H1 (cell line): ENCODE data around the gene TTBK1. TPM values are rescaled to one million over a fixed set of nuclear protein-coding genes. Genes with fewer than 3 reads are reported as not detected.

Experiments used
- CTCF ChIA-PET: fragments of 300-600 bp; sonication (Branson Sonifier 250); formaldehyde crosslinking; loops from one replicate; lab custom pipeline; 2021; ENCODE audit not compliant: partially characterized antibody; lab: Charles Lee
- POLR2A ChIA-PET: fragments of 300-600 bp; sonication (Branson Sonifier 250); formaldehyde crosslinking; loops from one replicate; lab custom pipeline; 2021; ENCODE audit warnings: inconsistent platforms; ENCODE audit not compliant: partially characterized antibody; lab: Charles Lee
- DNase-seq, 2 experiments: peaks; one replicate each; pipeline versions ENCODE4 v3.0.0 to v3.0.0-alpha.2; 2010 to 2022; ENCODE audit warnings: low spot score in 2 of 2, low read depth in 1 of 2, mixed read lengths in 1 of 2
- FAIRE-seq: peaks from 2 replicates; lab custom pipeline; 2011; peaks lifted over from hg19 to GRCh38; lab: Jason Lieb, UNC
- H2AFZ ChIP-seq: 2 replicates; pipeline ENCODE4 v1.8.1; 2012; ENCODE audit warnings: low read length, inconsistent platforms
- H2AK5ac ChIP-seq: 2 replicates; pipeline ENCODE4 v1.6.1; 2013; ENCODE audit warnings: low read depth, low read length
- H2BK120ac ChIP-seq: replicated peaks from 2 replicates; pipeline ENCODE3; 2013; ENCODE audit warnings: low read depth, low read length, inconsistent platforms
- H2BK12ac ChIP-seq: 2 replicates; pipeline ENCODE4 v1.6.1; 2013; ENCODE audit warnings: low read depth, low read length
- H2BK15ac ChIP-seq: 2 replicates; pipeline ENCODE4 v1.6.1; 2013; ENCODE audit warnings: low read length
- H2BK20ac ChIP-seq: 2 replicates; pipeline ENCODE4 v1.6.1; 2013; ENCODE audit warnings: low read length
- H2BK5ac ChIP-seq: 2 replicates; pipeline ENCODE4 v1.6.1; 2013; ENCODE audit warnings: low read depth, low read length
- H3K14ac ChIP-seq: 2 replicates; pipeline ENCODE4 v1.6.1; 2013; ENCODE audit warnings: inconsistent platforms; ENCODE audit not compliant: insufficient read length
- H3K18ac ChIP-seq: 2 replicates; pipeline ENCODE4 v1.6.1; 2013; ENCODE audit warnings: low read length; ENCODE audit errors: extremely low read depth
- H3K23ac ChIP-seq: 2 replicates; pipeline ENCODE4 v1.6.1; 2013; ENCODE audit warnings: inconsistent platforms; ENCODE audit not compliant: insufficient read length
- H3K23me2 ChIP-seq: 2 replicates; pipeline ENCODE4 v1.6.1; 2013; ENCODE audit warnings: low read depth, low read length
- H3K27ac ChIP-seq: 2 replicates; pipeline ENCODE4 v1.6.1; 2011; ENCODE audit warnings: low read depth, low read length, inconsistent platforms
- H3K27me3 ChIP-seq, 4 experiments: replicated peaks in 1 of 4; 1 replicate in 1 of 4; 2 replicates in 3 of 4; pipeline versions ENCODE4 v1.6.1 to v1.8.1; 2011 to 2013; ENCODE audit warnings: low read length in 3 of 4, mild to moderate bottlenecking in 3 of 4, inconsistent platforms in 2 of 4, mixed read lengths in 2 of 4, moderate library complexity in 1 of 4; ENCODE audit not compliant: control insufficient read depth in 3 of 4, insufficient read depth in 3 of 4; ENCODE audit errors: extremely low read depth in 1 of 4
- H3K36me3 ChIP-seq, 4 experiments: 2 replicates each; pipeline versions ENCODE4 v1.6.1 to v1.8.1; 2011 to 2013; ENCODE audit warnings: mild to moderate bottlenecking in 4 of 4, low read length in 3 of 4, moderate library complexity in 2 of 4, control low read depth in 1 of 4, inconsistent platforms in 1 of 4; ENCODE audit not compliant: insufficient read depth in 4 of 4, control insufficient read depth in 2 of 4
- H3K4ac ChIP-seq: replicated peaks from 2 replicates; pipeline ENCODE3; 2013; ENCODE audit warnings: low read length, low read depth, mixed read lengths, inconsistent platforms; ENCODE audit not compliant: insufficient read length
- H3K4me1 ChIP-seq, 4 experiments: replicated peaks in 1 of 4; 1 replicate in 1 of 4; 2 replicates in 3 of 4; pipeline versions ENCODE4 v1.6.1 to v1.8.1; 2011 to 2013; ENCODE audit warnings: low read length in 3 of 4, inconsistent platforms in 2 of 4, mixed read lengths in 1 of 4; ENCODE audit not compliant: insufficient read depth in 4 of 4, control insufficient read depth in 3 of 4
- H3K4me2 ChIP-seq, 2 experiments: 2 replicates each; pipeline versions ENCODE4 v1.6.1 to v1.8.1; 2011 to 2013; ENCODE audit warnings: low read depth in 2 of 2, low read length in 2 of 2, control low read depth in 1 of 2, inconsistent platforms in 1 of 2, mild to moderate bottlenecking in 1 of 2; ENCODE audit not compliant: insufficient read depth in 1 of 2
- H3K4me3 ChIP-seq, 4 experiments: fragments of 200-600, 300-600 bp in 1 of 4; sonication (generic), shearing (Covaris generic), sonication (Bioruptor Twin) in 1 of 4; 2 replicates each; pipeline versions ENCODE4 v1.5.1 to v1.8.1; 2011 to 2016; ENCODE audit warnings: low read length in 4 of 4, low read depth in 3 of 4, control low read depth in 2 of 4, inconsistent platforms in 2 of 4, mild to moderate bottlenecking in 2 of 4, mixed read lengths in 1 of 4, moderate library complexity in 1 of 4; ENCODE audit not compliant: insufficient read depth in 2 of 4; ENCODE audit errors: extremely low read depth in 1 of 4
- H3K56ac ChIP-seq: replicated peaks from 2 replicates; pipeline ENCODE3; 2013; ENCODE audit warnings: low read depth, mild to moderate bottlenecking, mixed read lengths, low read length, inconsistent platforms; ENCODE audit not compliant: insufficient read length
- H3K79me1 ChIP-seq: 2 replicates; pipeline ENCODE4 v1.6.1; 2013; ENCODE audit warnings: low read depth, low read length, control low read depth
- H3K79me2 ChIP-seq, 2 experiments: 2 replicates each; pipeline versions ENCODE4 v1.6.1 to v1.8.1; 2012 to 2013; ENCODE audit warnings: low read length in 2 of 2, mild to moderate bottlenecking in 2 of 2, inconsistent platforms in 1 of 2; ENCODE audit not compliant: insufficient read depth in 2 of 2, control insufficient read depth in 1 of 2
- H3K9ac ChIP-seq, 4 experiments: replicated peaks in 1 of 4; 1 replicate in 1 of 4; 2 replicates in 3 of 4; pipeline versions ENCODE4 v1.6.1 to v1.8.1; 2011 to 2013; ENCODE audit warnings: low read depth in 3 of 4, low read length in 3 of 4, control low read depth in 2 of 4, mild to moderate bottlenecking in 2 of 4, moderate library complexity in 2 of 4, inconsistent platforms in 1 of 4; ENCODE audit errors: extremely low read depth in 1 of 4
- H3K9me3 ChIP-seq, 2 experiments: 2 replicates each; pipeline versions ENCODE4 v1.6.1 to v1.8.1; 2012 to 2013; ENCODE audit warnings: mild to moderate bottlenecking in 2 of 2, moderate library complexity in 2 of 2, control low read depth in 1 of 2, inconsistent platforms in 1 of 2, low read depth in 1 of 2, low read length in 1 of 2, mixed read lengths in 1 of 2; ENCODE audit not compliant: insufficient read depth in 2 of 2
- H4K20me1 ChIP-seq, 2 experiments: replicated peaks in 1 of 2; 2 replicates each; pipeline versions ENCODE3 to v1.8.1; 2011 to 2013; ENCODE audit warnings: inconsistent platforms in 2 of 2, low read length in 2 of 2, mild to moderate bottlenecking in 1 of 2; ENCODE audit not compliant: insufficient read depth in 2 of 2, control insufficient read depth in 1 of 2
- H4K5ac ChIP-seq: 2 replicates; pipeline ENCODE4 v1.6.1; 2013; ENCODE audit warnings: low read length, low read depth, mixed read lengths, inconsistent platforms; ENCODE audit not compliant: insufficient read length
- H4K8ac ChIP-seq: 2 replicates; pipeline ENCODE4 v1.8.0; 2013; ENCODE audit warnings: mild to moderate bottlenecking, moderate library complexity, low read length, inconsistent platforms; ENCODE audit not compliant: insufficient read depth; ENCODE audit errors: extremely low read depth
- H4K91ac ChIP-seq: replicated peaks from 2 replicates; pipeline ENCODE3; 2013; ENCODE audit warnings: low read length, mixed read lengths, inconsistent platforms; ENCODE audit not compliant: insufficient read length
- BACH1 ChIP-seq: IDR thresholded peaks from 2 replicates; pipeline ENCODE4 v1.6.1; 2012; ENCODE audit warnings: low read length, improper control_type of control experiment
- BCL11A ChIP-seq, 2 experiments: IDR thresholded peaks; one replicate each; pipeline ENCODE4 v1.6.1; 2011; ENCODE audit warnings: low read depth in 2 of 2, low read length in 2 of 2, mild to moderate bottlenecking in 2 of 2
- CREB1 ChIP-seq: IDR thresholded peaks from 2 replicates; pipeline ENCODE4 v1.6.1; 2012; ENCODE audit warnings: inconsistent platforms
- EGR1 ChIP-seq: IDR thresholded peaks from 2 replicates; pipeline ENCODE4 v1.6.1; 2011; ENCODE audit warnings: low read depth, low read length, borderline replicate concordance
- FOSL1 ChIP-seq: IDR thresholded peaks from 2 replicates; pipeline ENCODE4 v1.6.1; 2011; ENCODE audit warnings: mild to moderate bottlenecking, low read depth, low read length, moderate library complexity; ENCODE audit not compliant: insufficient read depth
- HDAC2 ChIP-seq, 2 experiments: fragments of 300-600 bp in 1 of 2; sonication (generic) in 1 of 2; IDR thresholded peaks; 2 replicates each; pipeline ENCODE4 v1.6.1; 2011 to 2012; ENCODE audit warnings: low read depth in 2 of 2, low read length in 2 of 2, mild to moderate bottlenecking in 2 of 2, moderate library complexity in 2 of 2, borderline replicate concordance in 1 of 2, inconsistent platforms in 1 of 2
- PHF8 ChIP-seq: fragments of 200-600 bp; sonication (generic); conservative IDR thresholded peaks from 2 replicates; pipeline ENCODE4 v1.7.1; 2012; ENCODE audit warnings: low read depth, mild to moderate bottlenecking, inconsistent platforms, low read length, moderate library complexity
- POU5F1 ChIP-seq: IDR thresholded peaks from 2 replicates; pipeline ENCODE4 v1.6.1; 2011; ENCODE audit warnings: low read depth, mild to moderate bottlenecking, low read length, moderate library complexity
- SP1 ChIP-seq: IDR thresholded peaks from 2 replicates; pipeline ENCODE4 v1.6.1; 2011; ENCODE audit warnings: low read depth, low read length
- TAF7 ChIP-seq: optimal IDR thresholded peaks from 2 replicates; pipeline ENCODE3; 2011; ENCODE audit warnings: low read depth, mild to moderate bottlenecking, inconsistent platforms, low read length, moderate library complexity, borderline replicate concordance
- WGBS, 2 experiments: shearing (Covaris generic) in 1 of 2; methylation state at CpG; one replicate each; pipeline versions ENCODE4 v1.1.6 to v1.1.7; 2013 to 2015; ENCODE audit warnings: low lambda C conversion rate in 2 of 2, mixed read lengths in 2 of 2, inconsistent platforms in 1 of 2, low coverage in 1 of 2, missing lambda C conversion rate in 1 of 2; ENCODE audit not compliant: insufficient replicate concordance in 2 of 2, insufficient coverage in 1 of 2, insufficient read length in 1 of 2; ENCODE audit errors: extremely low coverage in 1 of 2, missing lambda C conversion rate in 1 of 2; 5-methylcytosine and 5-hydroxymethylcytosine counted together
- polyA plus RNA-seq, 7 experiments: library from polyadenylated mRNA; depleted of rRNA in 3 of 7; stranded (reverse) in 5 of 7; unstranded in 2 of 7; fragments of >200 nt in 5 of 7; fragments of 200-250 nt in 2 of 7; gene quantifications; 1 replicate in 5 of 7; 2 replicates in 1 of 7; 4 replicates in 1 of 7; pipeline versions ENCODE4 v1.2.1 to v1.2.3, GENCODE V29; 2011 to 2013; ENCODE audit warnings: missing spikeins in 2 of 7, mixed read lengths in 2 of 7
- total RNA-seq: library from RNA; stranded (reverse); fragmentation: NEBNext Ultra II Directional; extraction: Animal tissue kit (Norgen Biotek cat#: 25700); gene quantifications from 2 replicates; pipeline ENCODE4 v1.2.1, GENCODE V29; 2021

The TTBK1 gene
- total and polyA plus RNA-seq, 2 of the 8 experiments (the other 6 are each of a cell fraction or from before 2014, with no cell fraction given): 0.53 to 1.6 TPM

DNA sequence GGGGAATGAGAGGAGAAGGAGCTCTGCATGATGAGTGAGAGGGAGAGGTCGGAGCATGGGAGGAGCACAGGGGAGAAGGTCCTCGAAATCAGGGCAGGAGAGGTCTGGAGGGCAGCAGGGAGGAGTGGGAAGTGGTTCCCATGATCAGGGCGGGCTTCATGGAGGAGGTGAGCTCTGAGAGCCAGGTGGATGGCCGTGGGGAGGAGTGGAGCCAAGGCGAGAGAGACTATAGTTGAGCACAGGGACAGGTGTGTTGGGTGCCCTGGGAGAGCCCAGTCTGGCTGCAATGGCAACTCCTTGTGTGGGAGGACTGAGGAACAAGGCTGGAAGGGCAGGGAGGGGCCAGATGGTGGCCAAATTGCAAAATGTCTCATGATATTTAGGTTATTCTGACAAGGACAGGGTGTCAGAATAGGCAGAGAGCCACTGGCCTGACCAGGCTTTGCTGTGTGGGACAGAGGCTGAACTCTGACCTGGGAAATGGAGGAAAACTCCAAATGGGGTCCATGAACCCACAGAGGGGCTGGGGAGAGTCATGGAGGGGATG is 21.4 kb downstream of the TTBK1 start:
- H2AK5ac ChIP-seq: no peak overlapping the region
- DNase-seq: no peak
- H3K18ac ChIP-seq: no peak overlapping the region
- peak overlapping the region; percentile 50; the same call in 1 of the 2 replicates for H2BK12ac ChIP-seq
- no peak overlapping the region for H4K8ac ChIP-seq
- peaks cover 2 to 20% (median 18%) of the 10 kb centered on the region in 4 experiments for H3K27me3 ChIP-seq
- no peak overlapping the region for H3K4me3 ChIP-seq
- no peak overlapping the region for H4K91ac ChIP-seq
- no peak overlapping the region for H3K9ac ChIP-seq
- peaks cover 4% of the 10 kb centered on the region; the same call in 1 of the 2 replicates for H3K23me2 ChIP-seq
- FAIRE-seq: no peak
- no peak for TF ChIP-seq BCL11A (IDR thresholded peaks at IDR 0.05; ENCODE audit: low read depth in 2 of 2, low read length in 2 of 2)
- no peak for TF ChIP-seq TAF7
- no peak for TF ChIP-seq POU5F1
- TF ChIP-seq SP1: no peak
- no peak for TF ChIP-seq FOSL1
- TF ChIP-seq BACH1: no peak
- no peak for TF ChIP-seq HDAC2 (IDR thresholded peaks at IDR 0.05; ENCODE audit: borderline replicate concordance in 1 of 2, low read depth in 2 of 2, low read length in 2 of 2)
- TF ChIP-seq CREB1: no peak
- TF ChIP-seq PHF8: no peak
- TF ChIP-seq EGR1: no peak
- no peak overlapping the region for H3K4me2 ChIP-seq
- H2BK15ac ChIP-seq: peak overlapping the region; percentile 95
- no peak overlapping the region for H3K23ac ChIP-seq
- 79% methylated on average over 5 of the region's 5 CpGs; no CpG with 5 or more reads in 1 of the 2 experiments for WGBS, 2 experiments
- H3K14ac ChIP-seq: no peak overlapping the region
- H3K79me1 ChIP-seq: no peaks in the 10 kb centered on the region
- ChIA-PET CTCF (interaction anchor here (0.7 to 9.4 kb wide), 24 partner anchors 9 to 242 kb away, joined by 3 to 78 read pairs (median 7); partner anchors contain the start of genes CRIP3, DLK2 and DNPH1), POLR2A (no interaction called here)
- H2AFZ ChIP-seq: no peak overlapping the region
- H3K4ac ChIP-seq: no peak overlapping the region
- H3K27ac ChIP-seq: no peak overlapping the region
- no peak overlapping the region for H2BK5ac ChIP-seq
- H4K5ac ChIP-seq: no peak overlapping the region
- peaks cover 3 to 19% (median 11%) of the 10 kb centered on the region in 4 experiments for H3K4me1 ChIP-seq
- H3K36me3 ChIP-seq: no peaks in the 10 kb centered on the region
- no peak overlapping the region for H3K56ac ChIP-seq
- peaks cover 0 to 2% of the 10 kb centered on the region in 2 experiments for H4K20me1 ChIP-seq
- no peaks in the 10 kb centered on the region for H3K79me2 ChIP-seq
- no peak overlapping the region for H2BK120ac ChIP-seq
- H2BK20ac ChIP-seq: no peak overlapping the region
- H3K9me3 ChIP-seq: no peaks in the 10 kb centered on the region
